ENCODE data around the gene NOP16.
A peak's percentile ranks its signal among the peaks of the same experiment; 100 is the strongest.

Gene NOP16

DNA sequence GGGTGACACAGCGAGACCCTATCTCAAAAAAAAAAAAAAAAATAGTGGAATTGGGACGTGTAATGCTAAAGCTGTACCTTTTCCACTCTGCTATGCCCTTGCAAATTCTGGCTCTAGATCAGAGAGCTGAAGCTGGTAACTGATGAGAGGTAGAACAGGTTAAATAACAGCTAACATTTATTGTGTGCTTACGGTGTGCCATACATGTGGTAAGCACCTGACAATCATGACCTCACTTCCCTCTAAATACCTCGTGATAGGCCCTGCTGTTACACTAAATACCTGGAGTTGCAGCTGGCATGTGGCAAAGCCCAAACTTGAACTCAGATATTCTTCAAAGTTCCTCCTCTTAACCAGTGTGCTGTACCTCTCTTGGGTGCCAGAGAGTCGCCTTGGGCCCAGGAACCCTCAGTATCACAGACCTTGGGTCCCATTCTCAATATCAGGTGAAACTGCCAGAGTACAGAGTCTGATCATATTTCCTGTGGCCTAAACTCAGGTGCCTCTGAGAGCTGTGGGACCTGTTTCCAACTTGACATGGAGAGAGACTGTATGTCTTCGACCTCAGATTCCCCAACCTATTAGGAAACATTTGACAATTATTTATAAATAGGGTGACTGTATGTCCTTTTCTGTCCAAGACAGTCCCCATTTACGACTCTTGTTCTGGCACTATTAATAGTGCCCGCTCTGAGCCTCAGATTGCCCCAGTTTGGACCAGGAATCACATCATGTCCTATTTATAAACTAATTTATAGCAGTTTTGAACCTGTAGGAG is 18.3 kb downstream of the NOP16 start:
- H3K79me2 ChIP-seq (ENCODE audit: control insufficient read depth, insufficient read depth, low read length, unreplicated experiment), result peaks cover 14% of the 10 kb centered on the region
- H3K4me1 ChIP-seq (ENCODE audit: control insufficient read depth, insufficient read depth, low read length, unreplicated experiment), result peaks cover 11% of the 10 kb centered on the region
- H3K27me3 ChIP-seq (ENCODE audit: insufficient read depth, low read length), result no peaks in the 10 kb centered on the region
- no peak overlapping the region for H2AFZ ChIP-seq (ENCODE audit: low read length, unreplicated experiment)
- H3K27ac ChIP-seq (ENCODE audit: low read depth, low read length), result no peak overlapping the region
- H3K36me3 ChIP-seq (ENCODE audit: insufficient read depth, low read length), result peaks cover 9% of the 10 kb centered on the region; the same call in 1 of the 2 replicates
- no peak overlapping the region for H3K4me3 ChIP-seq (ENCODE audit: low read depth, low read length)

DNA sequence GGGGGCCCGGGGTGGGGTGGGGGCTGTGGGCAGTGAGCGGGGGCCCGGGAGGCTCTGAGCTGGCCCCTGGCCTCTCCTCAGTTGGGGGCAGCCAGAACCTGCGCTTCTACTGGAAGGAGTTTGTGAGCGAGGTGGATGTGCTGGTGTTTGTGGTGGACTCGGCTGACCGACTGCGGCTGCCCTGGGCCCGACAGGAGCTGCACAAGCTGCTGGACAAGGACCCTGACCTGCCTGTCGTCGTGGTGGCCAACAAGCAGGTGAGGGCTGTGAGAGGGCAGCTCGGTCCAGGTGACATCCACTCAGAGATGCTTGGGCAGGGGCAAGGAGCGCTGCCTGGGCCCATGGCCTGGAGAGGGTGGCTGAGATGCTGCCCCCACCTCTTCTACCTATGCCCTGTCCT is 19.7 kb downstream of the NOP16 start:
- Histone ChIP-seq H2AFZ (ENCODE audit: low read length, unreplicated experiment) (no peak overlapping the region), H3K79me2 (ENCODE audit: control insufficient read depth, insufficient read depth, low read length, unreplicated experiment) (peaks cover 14% of the 10 kb centered on the region), H3K36me3 (ENCODE audit: insufficient read depth, low read length) (peaks cover 5% of the 10 kb centered on the region; the same call in 1 of the 2 replicates), H3K27me3 (ENCODE audit: insufficient read depth, low read length) (no peaks in the 10 kb centered on the region), H3K4me3 (ENCODE audit: low read depth, low read length) (no peak overlapping the region), H3K4me1 (ENCODE audit: control insufficient read depth, insufficient read depth, low read length, unreplicated experiment) (peaks cover 11% of the 10 kb centered on the region), H3K27ac (ENCODE audit: low read depth, low read length) (no peak overlapping the region)

DNA sequence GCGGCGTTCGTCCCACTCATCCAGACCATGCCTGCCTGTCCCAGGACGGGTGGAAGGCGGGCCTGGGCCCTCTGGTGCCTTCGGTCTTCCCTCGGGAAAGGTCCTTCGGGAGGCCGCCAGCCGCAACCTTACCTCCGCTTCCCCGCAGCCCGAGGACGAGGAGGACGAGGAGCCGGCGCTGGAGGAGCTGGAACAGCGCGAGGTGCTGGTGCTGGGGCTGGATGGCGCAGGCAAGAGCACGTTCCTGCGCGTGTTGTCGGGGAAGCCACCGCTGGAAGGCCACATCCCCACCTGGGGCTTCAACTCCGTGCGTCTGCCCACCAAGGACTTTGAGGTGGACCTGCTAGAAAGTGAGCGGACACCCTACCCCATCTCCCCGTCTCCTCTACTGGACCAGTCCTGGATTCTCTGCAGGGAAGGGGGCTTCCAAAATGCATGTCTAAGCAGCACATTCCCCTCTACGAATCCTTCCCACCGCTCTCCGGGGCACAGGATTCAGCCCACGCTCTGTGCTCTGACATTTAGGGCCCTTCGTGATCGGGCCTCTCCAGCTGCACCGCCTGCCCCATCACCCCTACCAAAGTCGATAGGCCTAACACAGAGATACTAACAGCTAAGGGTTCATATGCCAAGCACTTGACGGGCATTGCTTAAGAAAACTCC is 22.0 kb downstream of the NOP16 start:
- H3K27me3 ChIP-seq (ENCODE audit: insufficient read depth, low read length), result no peaks in the 10 kb centered on the region
- H2AFZ ChIP-seq (ENCODE audit: low read length, unreplicated experiment), result peak overlapping the region; percentile 90
- peaks cover 16% of the 10 kb centered on the region for H3K79me2 ChIP-seq (ENCODE audit: control insufficient read depth, insufficient read depth, low read length, unreplicated experiment)
- peaks cover 11% of the 10 kb centered on the region for H3K4me1 ChIP-seq (ENCODE audit: control insufficient read depth, insufficient read depth, low read length, unreplicated experiment)
- peaks cover 5% of the 10 kb centered on the region; the same call in 1 of the 2 replicates for H3K36me3 ChIP-seq (ENCODE audit: insufficient read depth, low read length)
- H3K4me3 ChIP-seq (ENCODE audit: low read depth, low read length), result peak overlapping the region; percentile 93
- no peak overlapping the region for H3K27ac ChIP-seq (ENCODE audit: low read depth, low read length)

DNA sequence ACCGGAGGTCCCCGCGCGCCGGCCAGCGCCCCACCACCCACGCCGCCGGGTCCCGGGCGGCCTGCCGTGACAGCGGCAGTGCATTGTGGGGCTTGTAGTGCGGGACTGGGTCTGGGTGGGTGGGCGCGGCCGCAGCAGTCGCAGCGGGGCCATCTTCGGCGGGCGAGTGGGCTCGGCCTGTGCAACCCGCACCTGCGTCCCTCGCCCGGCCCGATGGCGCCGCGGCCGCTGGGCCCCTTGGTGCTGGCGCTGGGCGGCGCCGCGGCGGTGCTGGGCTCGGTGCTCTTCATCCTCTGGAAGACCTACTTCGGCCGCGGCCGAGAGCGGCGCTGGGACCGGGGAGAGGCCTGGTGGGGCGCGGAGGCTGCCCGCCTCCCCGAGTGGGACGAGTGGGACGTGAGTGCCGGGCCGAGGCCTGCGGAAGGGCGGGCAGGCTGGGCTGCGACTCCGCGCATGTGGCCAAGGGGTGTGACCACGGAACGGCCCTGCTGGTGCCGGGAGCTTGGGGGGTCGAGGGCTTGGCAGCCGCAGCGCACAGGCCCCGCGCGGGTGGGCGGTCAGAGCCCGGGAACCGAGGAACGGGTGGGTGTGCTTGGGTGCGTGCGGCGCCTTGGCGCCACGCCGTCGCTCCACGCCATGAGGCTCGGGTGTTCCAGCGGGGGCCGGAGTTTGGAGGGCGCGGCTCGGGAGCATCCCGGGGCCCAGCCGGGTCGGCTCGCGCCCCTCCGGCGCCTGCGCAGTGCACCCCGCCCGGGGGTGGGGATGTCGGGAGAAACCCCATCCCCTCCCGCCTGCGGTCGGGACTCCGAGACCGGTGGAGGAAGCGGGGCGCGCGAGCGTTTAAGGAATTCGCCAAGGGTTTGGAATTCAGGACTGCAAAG is 22.8 kb downstream of the NOP16 start, which contains the start of gene ARL10:
TSS of gene ARL10 (plus strand) at position 137 of the 881 bp plus-strand sequence. CDS start at position 214, 77 bp downstream.
- Histone ChIP-seq H3K79me2 (ENCODE audit: control insufficient read depth, insufficient read depth, low read length, unreplicated experiment) (peaks cover 23% of the 10 kb centered on the region), H3K27ac (ENCODE audit: low read depth, low read length) (peak within 1 kb of the TSS; percentile 49), H3K4me3 (ENCODE audit: low read depth, low read length) (peak within 1 kb of the TSS; percentile 93), H2AFZ (ENCODE audit: low read length, unreplicated experiment) (peak within 1 kb of the TSS; percentile 94), H3K27me3 (ENCODE audit: insufficient read depth, low read length) (no peaks in the 10 kb centered on the region), H3K36me3 (ENCODE audit: insufficient read depth, low read length) (peaks cover 5% of the 10 kb centered on the region; the same call in 1 of the 2 replicates), H3K4me1 (ENCODE audit: control insufficient read depth, insufficient read depth, low read length, unreplicated experiment) (peaks cover 11% of the 10 kb centered on the region)

DNA sequence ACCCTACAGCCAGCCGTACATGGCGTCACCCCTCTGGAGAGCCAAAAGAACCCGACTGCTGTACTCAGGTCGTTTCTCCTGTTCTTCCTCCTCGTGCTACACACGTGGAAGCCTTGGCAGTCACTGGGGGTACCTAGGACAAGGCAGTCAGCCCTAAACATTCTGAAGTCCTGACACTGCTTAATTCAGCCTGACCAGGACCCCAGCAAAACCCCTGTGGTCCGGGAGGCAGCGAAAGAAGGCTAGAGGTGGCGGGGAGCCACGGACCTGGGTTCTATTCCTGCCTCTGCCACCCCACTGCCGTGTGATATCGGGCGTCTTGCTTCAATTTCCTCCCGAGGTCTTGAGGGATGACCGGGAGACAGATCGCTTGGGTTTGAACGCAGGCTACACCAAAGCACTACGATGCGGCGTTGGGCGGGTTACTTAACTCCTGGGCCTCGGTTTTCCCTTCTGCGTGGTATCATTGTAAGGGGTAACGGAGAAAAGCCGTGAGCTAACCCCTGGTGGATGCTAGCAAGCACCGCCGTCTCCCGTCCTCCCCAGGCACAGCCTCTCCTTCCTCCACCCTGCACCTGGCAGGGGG is 23.5 kb downstream of the NOP16 start:
- Histone ChIP-seq H3K4me3 (ENCODE audit: low read depth, low read length) (peak overlapping the region; percentile 93), H3K27ac (ENCODE audit: low read depth, low read length) (no peak overlapping the region), H3K4me1 (ENCODE audit: control insufficient read depth, insufficient read depth, low read length, unreplicated experiment) (peaks cover 11% of the 10 kb centered on the region)

DNA sequence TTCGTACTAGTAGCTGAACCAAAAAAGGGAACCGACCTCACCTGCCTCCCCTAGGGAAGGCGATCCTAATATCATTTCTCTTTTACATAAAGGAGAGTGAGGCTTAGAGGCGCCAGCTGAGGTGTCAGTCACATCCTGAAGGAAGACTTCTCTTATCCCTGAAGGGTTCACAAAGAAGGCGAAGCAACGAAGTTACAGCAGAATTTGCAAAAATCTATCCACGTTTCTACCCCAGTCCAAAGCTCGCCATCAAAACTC is 26.2 kb downstream of the NOP16 start:
- peaks cover 8% of the 10 kb centered on the region for H3K36me3 ChIP-seq (ENCODE audit: insufficient read depth, low read length)
- peaks cover 44% of the 10 kb centered on the region for H3K79me2 ChIP-seq (ENCODE audit: control insufficient read depth, insufficient read depth, low read length, unreplicated experiment)
- H3K27me3 ChIP-seq (ENCODE audit: insufficient read depth, low read length), result no peaks in the 10 kb centered on the region
- no peak overlapping the region for H3K27ac ChIP-seq (ENCODE audit: low read depth, low read length)
- H3K4me1 ChIP-seq (ENCODE audit: control insufficient read depth, insufficient read depth, low read length, unreplicated experiment), result peaks cover 6% of the 10 kb centered on the region
- peak overlapping the region; percentile 11 for H2AFZ ChIP-seq (ENCODE audit: low read length, unreplicated experiment)
- H3K4me3 ChIP-seq (ENCODE audit: low read depth, low read length), result peak overlapping the region; percentile 94

More for the DNA sequence above, 23.5 kb downstream of the NOP16 start:
- Histone ChIP-seq H2AFZ (ENCODE audit: low read length, unreplicated experiment) (peak overlapping the region; percentile 94), H3K27me3 (ENCODE audit: insufficient read depth, low read length) (no peaks in the 10 kb centered on the region), H3K36me3 (ENCODE audit: insufficient read depth, low read length) (peaks cover under 1% of the 10 kb centered on the region; the same call in 1 of the 2 replicates), H3K79me2 (ENCODE audit: control insufficient read depth, insufficient read depth, low read length, unreplicated experiment) (peaks cover 29% of the 10 kb centered on the region)

DNA sequence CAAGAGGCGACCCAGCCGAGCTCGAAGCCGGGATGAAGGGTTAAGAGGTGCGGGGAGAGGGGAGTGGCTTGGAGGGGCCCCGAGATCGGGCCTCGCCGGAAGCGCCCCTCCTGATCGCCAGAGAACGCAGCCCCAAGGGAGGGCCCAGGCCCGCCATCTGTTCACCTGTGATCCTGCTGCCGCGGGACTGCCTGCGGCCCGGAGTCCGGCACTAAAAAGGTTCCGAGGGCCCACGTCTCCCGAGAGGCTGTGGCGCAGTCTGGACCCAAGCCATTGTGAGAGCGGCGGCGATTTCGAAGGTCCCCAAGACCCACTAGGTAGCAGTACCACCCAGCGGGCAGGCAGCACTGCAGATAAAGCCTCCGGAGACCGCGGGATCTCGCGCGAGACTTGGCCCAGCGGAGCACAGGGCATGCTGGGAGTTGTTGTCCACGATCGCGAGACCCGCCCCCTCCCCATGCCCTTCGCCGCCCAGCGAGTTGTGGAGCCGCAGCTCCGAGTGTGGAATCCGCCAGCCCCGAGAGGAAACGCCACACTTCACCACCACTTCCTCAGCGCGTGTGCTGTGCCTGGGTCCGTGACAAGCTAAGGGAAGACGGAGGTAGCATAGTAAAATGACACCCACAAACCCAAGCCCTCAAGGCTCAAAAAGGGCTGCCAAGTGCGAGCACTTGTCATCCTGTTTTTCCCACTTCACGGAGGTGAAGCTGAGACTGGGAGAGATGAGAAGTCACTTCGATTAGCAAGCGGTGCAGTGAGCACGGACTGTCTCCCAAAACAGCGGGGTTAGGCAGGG is 26.8 kb downstream of the NOP16 start, which contains the start of gene KIAA1191:
TSS of gene KIAA1191 (minus strand) at position 328 of the 796 bp plus-strand sequence. CDS start 2,256 bp downstream, outside the sequence.
- Histone ChIP-seq H2AFZ (ENCODE audit: low read length, unreplicated experiment) (peak within 1 kb of the TSS; percentile 82), H3K36me3 (ENCODE audit: insufficient read depth, low read length) (peaks cover 8% of the 10 kb centered on the region), H3K4me3 (ENCODE audit: low read depth, low read length) (peak within 1 kb of the TSS; percentile 94), H3K4me1 (ENCODE audit: control insufficient read depth, insufficient read depth, low read length, unreplicated experiment) (peaks cover 5% of the 10 kb centered on the region), H3K27ac (ENCODE audit: low read depth, low read length) (no peak within 1 kb of the TSS), H3K79me2 (ENCODE audit: control insufficient read depth, insufficient read depth, low read length, unreplicated experiment) (peaks cover 40% of the 10 kb centered on the region), H3K27me3 (ENCODE audit: insufficient read depth, low read length) (no peaks in the 10 kb centered on the region)

DNA sequence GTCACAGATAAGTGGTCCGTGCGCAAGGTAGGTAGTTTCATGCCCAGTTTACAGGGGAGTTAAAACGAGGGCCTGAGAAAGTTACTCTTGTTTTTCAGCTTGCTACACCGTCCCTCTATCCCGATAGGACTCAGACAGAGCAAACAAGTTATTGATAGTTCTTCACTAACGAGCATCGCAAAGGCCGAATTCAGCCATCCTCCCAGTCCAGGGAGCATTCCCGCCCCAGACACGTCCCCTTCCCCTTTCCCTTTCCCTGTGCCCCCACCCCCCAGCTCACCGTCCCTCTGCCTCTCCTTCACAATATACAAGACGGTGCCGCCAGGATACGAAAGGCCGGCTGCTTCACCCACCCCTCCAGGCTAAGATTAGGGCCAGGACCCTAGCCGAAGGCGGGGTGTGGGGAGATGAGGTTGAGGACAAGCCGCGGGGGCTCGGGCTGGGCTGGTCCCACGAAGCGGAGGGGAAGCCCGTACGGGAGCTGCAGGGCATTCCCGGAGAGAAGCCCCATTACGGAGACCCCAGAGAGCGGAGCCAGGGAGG is 27.4 kb downstream of the NOP16 start:
- H3K36me3 ChIP-seq (ENCODE audit: insufficient read depth, low read length), result peaks cover 8% of the 10 kb centered on the region
- peak overlapping the region; percentile 94 for H3K4me3 ChIP-seq (ENCODE audit: low read depth, low read length)
- H3K27ac ChIP-seq (ENCODE audit: low read depth, low read length), result no peak overlapping the region
- H3K27me3 ChIP-seq (ENCODE audit: insufficient read depth, low read length), result no peaks in the 10 kb centered on the region
- peaks cover 40% of the 10 kb centered on the region for H3K79me2 ChIP-seq (ENCODE audit: control insufficient read depth, insufficient read depth, low read length, unreplicated experiment)
- peaks cover 5% of the 10 kb centered on the region for H3K4me1 ChIP-seq (ENCODE audit: control insufficient read depth, insufficient read depth, low read length, unreplicated experiment)
- H2AFZ ChIP-seq (ENCODE audit: low read length, unreplicated experiment), result peak overlapping the region; percentile 82

DNA sequence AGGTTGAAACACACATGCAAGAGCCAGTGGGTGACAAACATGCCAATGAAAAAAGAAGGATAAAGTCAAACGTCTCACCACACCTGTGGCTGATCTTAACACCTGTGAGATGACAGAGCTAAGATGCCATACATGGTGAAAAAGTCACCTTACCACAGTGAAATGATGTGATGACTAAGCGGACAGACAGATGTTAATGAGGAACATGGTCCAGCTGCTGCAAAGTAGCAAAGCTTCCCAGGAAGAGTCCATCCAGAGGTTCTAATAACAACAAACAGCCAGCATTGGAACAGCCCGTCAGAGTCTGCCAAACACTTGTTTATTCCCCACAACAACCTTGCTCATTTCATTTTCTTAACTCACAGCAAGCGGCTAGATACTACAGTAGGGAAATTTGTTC is 28.7 kb downstream of the NOP16 start:
- H3K79me2 ChIP-seq (ENCODE audit: control insufficient read depth, insufficient read depth, low read length, unreplicated experiment), result peaks cover 51% of the 10 kb centered on the region

More for the DNA sequence above, 28.7 kb downstream of the NOP16 start:
- Histone ChIP-seq H3K27me3 (ENCODE audit: insufficient read depth, low read length) (no peaks in the 10 kb centered on the region), H3K36me3 (ENCODE audit: insufficient read depth, low read length) (peaks cover 8% of the 10 kb centered on the region), H3K4me1 (ENCODE audit: control insufficient read depth, insufficient read depth, low read length, unreplicated experiment) (peaks cover 5% of the 10 kb centered on the region), H3K27ac (ENCODE audit: low read depth, low read length) (no peak overlapping the region), H3K4me3 (ENCODE audit: low read depth, low read length) (peak overlapping the region; percentile 94; the same call in 1 of the 2 replicates), H2AFZ (ENCODE audit: low read length, unreplicated experiment) (no peak overlapping the region)

Data from ACC112 (cell line).